Cardiac fibroblast (primary cell): ENCODE measurements around the gene RSPH6A.
A peak's percentile ranks its signal among the peaks of the same experiment; 100 is the strongest.

Experiments used
- DNase-seq, 2 donors: peaks; one replicate each; pipeline versions ENCODE4 v3.0.0 to v3.0.0-alpha.2; 2010; ENCODE audit warnings: low read depth in 2 of 2
- H3K4me3 ChIP-seq, 2 donors: replicated peaks in 1 of 2; 1 replicate in 1 of 2; 2 replicates in 1 of 2; pipeline ENCODE4 v1.5.1; 2011; ENCODE audit warnings: low read depth in 2 of 2, low read length in 2 of 2, mild to moderate bottlenecking in 2 of 2, moderate library complexity in 1 of 2
- CTCF ChIP-seq: IDR thresholded peaks from one replicate; pipeline ENCODE4 v1.5.1; 2011; ENCODE audit warnings: low read depth, mild to moderate bottlenecking, low read length, inconsistent platforms

The RSPH6A gene

DNA sequence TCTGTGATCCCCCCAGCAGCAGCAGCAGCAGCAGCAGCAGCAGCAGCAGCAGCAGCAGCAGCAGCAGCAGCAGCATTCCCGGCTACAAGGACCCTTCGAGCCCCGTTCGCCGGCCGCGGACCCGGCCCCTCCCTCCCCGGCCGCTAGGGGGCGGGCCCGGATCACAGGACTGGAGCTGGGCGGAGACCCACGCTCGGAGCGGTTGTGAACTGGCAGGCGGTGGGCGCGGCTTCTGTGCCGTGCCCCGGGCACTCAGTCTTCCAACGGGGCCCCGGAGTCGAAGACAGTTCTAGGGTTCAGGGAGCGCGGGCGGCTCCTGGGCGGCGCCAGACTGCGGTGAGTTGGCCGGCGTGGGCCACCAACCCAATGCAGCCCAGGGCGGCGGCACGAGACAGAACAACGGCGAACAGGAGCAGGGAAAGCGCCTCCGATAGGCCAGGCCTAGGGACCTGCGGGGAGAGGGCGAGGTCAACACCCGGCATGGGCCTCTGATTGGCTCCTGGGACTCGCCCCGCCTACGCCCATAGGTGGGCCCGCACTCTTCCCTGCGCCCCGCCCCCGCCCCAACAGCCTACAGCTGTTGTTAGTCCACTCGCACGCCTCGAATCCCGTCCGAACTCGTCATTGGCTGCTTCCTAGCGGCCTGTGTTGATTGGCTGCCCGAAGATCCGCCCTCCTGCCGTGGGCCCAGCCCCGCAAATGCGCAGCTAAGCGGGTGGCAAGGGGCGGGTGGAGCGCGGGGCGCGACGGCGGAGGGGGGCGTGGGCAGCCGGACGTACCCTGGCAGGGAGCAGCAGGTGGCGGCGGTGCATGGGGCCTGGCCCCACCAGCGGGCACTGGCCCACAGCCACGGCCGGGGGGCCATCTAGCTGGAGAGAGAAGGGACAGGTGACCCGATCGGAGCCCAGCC, 44.7 kb downstream of the RSPH6A start:
- DNase-seq: peak; percentile 97 to 99
- H3K4me3 ChIP-seq: peak overlapping the region; percentile 56 to 58
- TF ChIP-seq CTCF: peak; percentile 61

- no peak for TF ChIP-seq CTCF
- peak overlapping the region; percentile 56 to 58 for H3K4me3 ChIP-seq
- DNase-seq: peak in 1 of 2 donors; percentile 65
Measured at GRCh38 chr19:45769821-45770191, 45.3 kb downstream of the RSPH6A start.

DNA sequence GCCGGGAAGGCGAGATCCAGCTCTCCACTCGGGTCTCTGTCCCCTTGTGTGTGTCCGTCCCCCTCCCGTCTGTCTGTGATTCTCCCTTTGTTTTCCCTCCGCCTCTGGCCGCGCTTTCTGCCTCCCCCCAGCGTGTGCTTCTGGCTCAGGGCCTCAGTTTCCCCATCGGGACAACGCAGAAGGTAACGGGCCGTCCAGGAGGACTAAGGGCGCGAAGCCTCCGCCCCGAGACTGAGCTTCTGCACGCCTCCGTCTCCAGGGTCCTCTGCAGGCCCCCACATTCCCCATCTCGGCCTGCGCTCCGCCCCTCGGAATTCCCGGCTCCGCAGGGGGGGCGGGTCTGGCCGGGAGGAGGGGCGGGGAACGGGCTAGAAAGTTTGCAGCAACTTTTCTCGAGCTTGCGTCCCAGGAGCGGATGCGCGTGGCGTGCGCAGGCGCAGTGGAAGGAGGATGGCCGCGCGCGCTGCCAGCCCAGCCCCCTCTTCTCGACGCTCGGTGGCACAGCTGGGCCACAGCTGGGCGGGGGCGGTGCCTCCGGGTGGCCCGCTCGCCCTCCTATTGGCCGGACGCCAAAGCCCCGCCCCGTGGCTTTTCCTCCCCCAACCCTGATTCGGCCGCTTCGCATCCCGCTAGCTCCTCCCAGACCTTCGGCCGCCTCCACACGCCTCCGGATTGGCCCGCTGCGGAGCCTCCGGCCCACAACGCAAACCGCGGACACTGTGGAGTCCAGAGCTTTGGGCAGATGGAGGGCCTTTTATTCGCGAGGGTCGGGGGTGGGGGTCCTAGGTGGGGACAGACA, 45.9 kb downstream of the RSPH6A start, which contains the start of gene SIX5:
SIX5 (minus strand) TSS at position 269 of the 799 bp plus-strand sequence. CDS start 408 bp downstream, outside the sequence.
- DNase-seq: peak; percentile 99
- peak within 1 kb of the TSS; percentile 79 to 81 for H3K4me3 ChIP-seq
- TF ChIP-seq CTCF: no peak

DNA sequence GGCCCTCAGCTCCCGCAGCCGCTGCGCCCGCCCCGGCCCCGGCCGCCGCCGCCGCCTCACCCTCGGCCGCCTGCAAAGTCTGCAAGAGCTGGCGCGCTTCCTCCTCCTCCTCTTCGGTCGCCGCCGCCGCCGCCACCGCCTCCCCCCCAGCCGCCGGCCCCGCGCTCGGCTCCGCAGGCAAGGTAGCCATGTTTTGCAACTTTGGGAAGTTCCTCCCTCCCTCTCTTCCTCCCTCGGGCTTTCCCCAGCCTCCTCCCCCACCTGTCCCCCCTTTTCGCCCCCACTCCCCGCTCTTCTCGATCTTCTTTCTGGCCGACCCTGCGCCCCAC, 46.5 kb downstream of the RSPH6A start:
- H3K4me3 ChIP-seq: peak overlapping the region; percentile 79 to 81
- no peak for TF ChIP-seq CTCF
- DNase-seq: peak; percentile 61 to 65

GRCh38 chr19:45767881-45768654, 47.0 kb downstream of the RSPH6A start:
- TF ChIP-seq CTCF: no peak
- peak overlapping the region; percentile 69 to 79 for H3K4me3 ChIP-seq
- DNase-seq: peak; percentile 76

GRCh38 chr19:45767410-45767880, 47.7 kb downstream of the RSPH6A start:
- H3K4me3 ChIP-seq: peak overlapping the region; percentile 69 to 79
- peak; percentile 87 to 91 for DNase-seq
- no peak for TF ChIP-seq CTCF
